Endothelial cell (in vitro differentiated cells): ENCODE measurements around the gene PIM1. TPM values are rescaled to one million over a fixed set of nuclear protein-coding genes. Genes with fewer than 3 reads are reported as not detected.

Source experiments
- DNase-seq: peaks from one replicate; pipeline ENCODE4 v3.0.0; 2021; ENCODE audit warnings: low spot score
- H3K27ac Mint-ChIP-seq: one replicate; pipeline ENCODE4 v1.8.0; 2021; ENCODE audit warnings: mixed read lengths, inconsistent platforms; ENCODE audit not compliant: unreplicated experiment
- H3K27me3 Mint-ChIP-seq: one replicate; pipeline ENCODE4 v1.8.0; 2021; ENCODE audit warnings: mild to moderate bottlenecking, moderate library complexity, mixed read lengths, inconsistent platforms; ENCODE audit not compliant: unreplicated experiment
- H3K36me3 Mint-ChIP-seq: one replicate; pipeline ENCODE4 v1.8.0; 2021; ENCODE audit warnings: mild to moderate bottlenecking, low read depth, mixed read lengths, inconsistent platforms; ENCODE audit not compliant: unreplicated experiment
- H3K4me1 Mint-ChIP-seq: one replicate; pipeline ENCODE4 v1.8.0; 2021; ENCODE audit warnings: mild to moderate bottlenecking, mixed read lengths, inconsistent platforms; ENCODE audit not compliant: unreplicated experiment
- H3K4me3 Mint-ChIP-seq: one replicate; pipeline ENCODE4 v1.8.0; 2021; ENCODE audit warnings: mild to moderate bottlenecking, mixed read lengths, inconsistent platforms; ENCODE audit not compliant: unreplicated experiment
- H3K9me3 Mint-ChIP-seq: one replicate; pipeline ENCODE4 v1.8.0; 2021; ENCODE audit warnings: mixed read lengths, inconsistent platforms; ENCODE audit not compliant: unreplicated experiment
- total RNA-seq: library from RNA; stranded (reverse); fragmentation: NEBNext Ultra II Directional; extraction: Animal tissue kit (Norgen Biotek cat#: 25700); gene quantifications from one replicate; pipeline ENCODE4 v1.2.1, GENCODE V29; 2021; ENCODE audit not compliant: unreplicated experiment
- TF ChIP-seq, protein P1 (sequence below): fragments of 200-600 bp; sonication (generic); IDR thresholded peaks from one replicate; pipeline ENCODE4 v1.5.0; 2021; ENCODE audit warnings: antibody characterized with exemption; ENCODE audit not compliant: unreplicated experiment

PIM1 gene
- total RNA-seq, 1 donor from 2014 or later, result 9.6 TPM

DNA sequence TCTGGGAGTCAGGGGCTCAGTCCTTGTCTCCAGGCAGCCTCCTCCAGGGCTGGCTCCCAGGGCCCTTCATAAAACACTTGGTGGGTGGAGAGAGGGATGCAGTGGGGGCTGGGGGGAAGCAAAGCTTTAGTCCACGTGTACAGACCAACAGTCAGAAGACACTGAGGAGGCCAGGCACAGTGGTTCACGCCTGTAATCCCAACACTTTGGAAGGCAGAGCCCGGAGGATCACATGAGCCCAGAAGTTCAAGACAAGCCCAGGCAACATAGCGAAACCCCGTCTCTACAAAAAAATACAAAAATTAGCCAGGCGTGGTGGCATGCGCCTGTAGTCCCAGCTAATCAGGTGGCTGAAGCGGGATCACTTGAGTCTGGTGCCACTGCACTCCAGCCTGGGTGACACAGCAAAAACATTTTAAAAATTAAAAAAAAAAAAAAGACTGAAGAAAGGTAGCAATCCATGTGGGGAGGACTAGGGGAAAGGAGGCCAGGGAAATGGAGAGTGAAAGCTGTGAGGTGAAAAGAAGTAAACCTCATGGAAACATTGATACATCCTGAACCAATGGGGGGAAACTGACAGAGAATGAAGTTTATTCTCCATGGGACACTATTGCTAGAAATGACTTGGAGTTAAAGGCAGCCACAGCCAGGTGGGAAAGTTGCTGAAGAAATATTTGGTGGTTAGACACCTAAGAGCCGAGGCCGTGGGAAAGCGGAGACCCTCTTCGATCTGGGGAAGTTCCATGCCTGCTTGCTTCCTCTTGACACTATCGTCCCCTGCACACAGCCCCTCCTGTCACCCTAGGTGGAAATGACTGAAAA lies 35.4 kb downstream of the PIM1 start:
- no peak for DNase-seq
- Mint-ChIP-seq H3K27ac (no peak overlapping the region), H3K27me3 (peaks cover 4% of the 10 kb centered on the region), H3K36me3 (no peaks in the 10 kb centered on the region), H3K4me1 (peaks cover 23% of the 10 kb centered on the region), H3K9me3 (no peaks in the 10 kb centered on the region), H3K4me3 (no peak overlapping the region)
- TF ChIP-seq, protein P1, sequence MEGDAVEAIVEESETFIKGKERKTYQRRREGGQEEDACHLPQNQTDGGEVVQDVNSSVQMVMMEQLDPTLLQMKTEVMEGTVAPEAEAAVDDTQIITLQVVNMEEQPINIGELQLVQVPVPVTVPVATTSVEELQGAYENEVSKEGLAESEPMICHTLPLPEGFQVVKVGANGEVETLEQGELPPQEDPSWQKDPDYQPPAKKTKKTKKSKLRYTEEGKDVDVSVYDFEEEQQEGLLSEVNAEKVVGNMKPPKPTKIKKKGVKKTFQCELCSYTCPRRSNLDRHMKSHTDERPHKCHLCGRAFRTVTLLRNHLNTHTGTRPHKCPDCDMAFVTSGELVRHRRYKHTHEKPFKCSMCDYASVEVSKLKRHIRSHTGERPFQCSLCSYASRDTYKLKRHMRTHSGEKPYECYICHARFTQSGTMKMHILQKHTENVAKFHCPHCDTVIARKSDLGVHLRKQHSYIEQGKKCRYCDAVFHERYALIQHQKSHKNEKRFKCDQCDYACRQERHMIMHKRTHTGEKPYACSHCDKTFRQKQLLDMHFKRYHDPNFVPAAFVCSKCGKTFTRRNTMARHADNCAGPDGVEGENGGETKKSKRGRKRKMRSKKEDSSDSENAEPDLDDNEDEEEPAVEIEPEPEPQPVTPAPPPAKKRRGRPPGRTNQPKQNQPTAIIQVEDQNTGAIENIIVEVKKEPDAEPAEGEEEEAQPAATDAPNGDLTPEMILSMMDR, result no peak

DNA sequence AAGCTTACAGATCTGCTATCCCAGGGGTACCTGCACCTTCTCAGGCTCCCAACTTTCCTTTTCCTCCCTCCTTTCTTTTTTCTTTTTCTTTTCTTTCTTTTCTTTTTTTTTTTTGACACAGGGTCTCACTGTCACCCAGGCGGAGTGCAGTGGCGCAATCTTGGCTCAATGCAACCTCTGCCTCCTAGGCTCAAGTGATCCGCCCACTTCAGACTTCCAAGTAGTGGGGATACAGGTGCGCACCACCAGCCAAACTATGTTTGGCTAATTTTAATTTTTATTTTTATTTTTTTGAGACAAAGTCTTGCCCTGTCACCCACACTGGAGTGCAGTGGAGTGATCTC lies 36.0 kb downstream of the PIM1 start:
- H3K27me3 Mint-ChIP-seq, result peaks cover 4% of the 10 kb centered on the region

DNA sequence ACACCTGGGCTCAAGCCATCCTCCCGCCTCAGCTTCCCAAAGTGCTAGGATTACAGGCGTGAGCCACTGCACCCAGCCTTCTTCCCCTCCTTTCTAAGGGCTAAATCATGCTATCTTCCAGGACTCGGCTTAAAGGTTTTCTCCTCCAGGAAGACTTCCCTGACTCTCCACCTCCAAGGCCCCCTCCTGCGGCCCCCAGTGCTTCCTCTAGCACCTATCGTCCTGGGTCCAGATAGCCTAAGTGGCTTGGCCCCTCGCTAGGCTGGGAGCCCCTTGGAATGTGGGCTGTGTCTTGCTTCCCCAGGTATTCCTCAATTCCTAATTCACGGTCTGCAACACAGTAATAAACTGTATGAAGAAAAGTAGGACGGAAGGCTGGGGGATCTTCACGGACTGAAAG lies 36.7 kb downstream of the PIM1 start:
- no peak overlapping the region for H3K4me3 Mint-ChIP-seq
- H3K27ac Mint-ChIP-seq, result no peak overlapping the region
- no peaks in the 10 kb centered on the region for H3K36me3 Mint-ChIP-seq
- H3K9me3 Mint-ChIP-seq, result no peaks in the 10 kb centered on the region
- no peak for DNase-seq
- TF ChIP-seq, protein P1, result no peak
- H3K4me1 Mint-ChIP-seq, result peaks cover 25% of the 10 kb centered on the region
- peaks cover 5% of the 10 kb centered on the region for H3K27me3 Mint-ChIP-seq

More for the DNA sequence above, 36.0 kb downstream of the PIM1 start:
- TF ChIP-seq, protein P1, result no peak
- Mint-ChIP-seq H3K4me1 (peaks cover 25% of the 10 kb centered on the region), H3K36me3 (no peaks in the 10 kb centered on the region), H3K4me3 (no peak overlapping the region), H3K9me3 (no peaks in the 10 kb centered on the region), H3K27ac (no peak overlapping the region)
- no peak for DNase-seq

DNA sequence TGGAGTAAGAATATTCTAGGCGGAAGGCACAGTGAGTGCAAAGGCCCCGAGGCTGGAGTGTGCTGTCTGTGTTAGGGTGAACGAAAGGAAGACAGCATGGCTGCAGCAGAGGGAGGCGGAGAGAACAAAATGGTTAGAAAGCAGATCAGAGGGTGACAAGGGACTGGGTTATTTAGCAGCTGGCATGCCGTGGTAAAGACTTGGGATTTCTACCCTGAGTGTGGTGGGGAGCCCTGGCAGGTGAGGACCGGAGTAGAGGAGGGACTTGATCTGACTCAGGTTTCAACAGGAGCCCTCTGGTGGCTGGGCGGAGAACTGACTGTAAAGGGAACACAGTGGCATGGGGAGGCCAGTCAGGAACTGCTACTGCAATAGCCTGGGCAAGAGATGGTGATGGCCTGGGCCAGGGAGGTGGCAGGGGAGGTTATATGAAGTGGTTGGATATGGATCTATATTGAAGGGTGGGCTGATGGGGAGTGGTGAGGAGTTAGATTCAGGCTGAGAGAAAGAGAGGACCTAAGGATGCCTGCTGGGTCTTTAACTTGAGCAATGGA lies 38.0 kb downstream of the PIM1 start:
- Mint-ChIP-seq H3K36me3 (no peaks in the 10 kb centered on the region), H3K27me3 (peaks cover 5% of the 10 kb centered on the region), H3K27ac (no peak overlapping the region), H3K4me3 (no peak overlapping the region), H3K9me3 (no peaks in the 10 kb centered on the region), H3K4me1 (peaks cover 18% of the 10 kb centered on the region)
- DNase-seq, result peak; percentile 86
- TF ChIP-seq, protein P1, result peak; percentile 90

DNA sequence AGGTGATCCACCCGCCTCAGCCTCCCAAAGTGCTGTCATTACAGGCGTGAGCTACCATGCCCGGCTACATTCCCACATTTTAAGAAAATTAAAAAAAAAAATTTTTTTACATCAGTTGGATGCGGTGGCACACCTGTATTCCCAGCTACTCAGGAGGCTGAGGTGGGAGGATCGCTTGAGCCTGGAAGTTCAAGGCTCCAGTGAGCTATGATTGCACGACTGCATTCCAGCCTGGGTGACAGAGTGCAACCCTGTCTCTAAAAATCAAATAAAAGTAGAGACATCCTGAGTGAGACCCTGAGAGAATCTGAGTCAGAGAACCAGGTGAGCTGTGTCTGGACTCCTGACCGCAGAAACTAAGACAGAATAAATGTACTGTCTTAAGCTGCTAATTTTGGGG lies 38.8 kb downstream of the PIM1 start:
- Mint-ChIP-seq H3K4me3 (no peak overlapping the region), H3K36me3 (no peaks in the 10 kb centered on the region), H3K27me3 (peaks cover 5% of the 10 kb centered on the region), H3K4me1 (peaks cover 18% of the 10 kb centered on the region), H3K9me3 (no peaks in the 10 kb centered on the region), H3K27ac (no peak overlapping the region)
- TF ChIP-seq, protein P1, result no peak
- no peak for DNase-seq
